HCT116 (cell line): ENCODE measurements around the gene FKBP6. TPM values are rescaled to one million over a fixed set of nuclear protein-coding genes. Genes with fewer than 3 reads are reported as not detected.
"Not testable (repeated sequence)": the region's sequence is repeated elsewhere in the genome, so short reads cannot be mapped to it uniquely, and the experiment has no call there.

Experiments used
- ATAC-seq: fragments of 200-7000 bp; cut with Tn5 transposase; 2 replicates; pipeline ENCODE4 v1.9.1; 2020; ENCODE audit warnings: mild to moderate bottlenecking, moderate library complexity
- BruUV-seq: library from RNA; stranded (reverse); fragments of 400-500 nt; replicated peaks from 2 replicates; lab custom pipeline; 2021; lab: Mats Ljungman, UMichigan
- CTCF ChIA-PET: fragments of 300-600 bp; sonication (Branson Sonifier 250); formaldehyde crosslinking; loops from one replicate; lab custom pipeline; 2021; ENCODE audit warnings: antibody characterized with exemption; lab: Charles Lee
- POLR2A ChIA-PET: fragments of 300-600, 350-600 bp; sonication (Branson Sonifier 250); formaldehyde crosslinking; loops from one replicate; lab custom pipeline; 2021; ENCODE audit warnings: antibody characterized with exemption; lab: Charles Lee
- RAD21 ChIA-PET, 2 experiments: fragments of 300-600 bp; sonication (Branson Sonifier 250); formaldehyde crosslinking; loops; one replicate each; lab custom pipeline; 2023; ENCODE audit warnings: low total read pairs in 2 of 2; ENCODE audit not compliant: uncharacterized antibody in 2 of 2, unreplicated experiment in 2 of 2, low non-redundant PET in 1 of 2; lab: Charles Lee
- DNase-seq: peaks from one replicate; pipeline ENCODE4 v3.0.0-alpha.2; 2010; ENCODE audit warnings: low read depth, low spot score
- H2AFZ ChIP-seq: fragments of 200-600 bp; shearing (Covaris generic), sonication (generic); 2 replicates; pipeline ENCODE4 v1.6.1; 2017; ENCODE audit warnings: low read depth, mixed run types, mixed read lengths, antibody characterized with exemption, low read length; ENCODE audit not compliant: poor library complexity, severe bottlenecking
- H3K27ac ChIP-seq: 2 replicates; pipeline ENCODE4 v1.5.1; 2012; ENCODE audit warnings: low read depth, low read length
- H3K27me3 ChIP-seq: fragments of 200-600 bp; sonication (generic); 2 replicates; pipeline ENCODE4 v1.6.1; 2016; ENCODE audit warnings: mixed run types, low read length, mixed read lengths; ENCODE audit not compliant: insufficient read depth
- H3K36me3 ChIP-seq, 2 experiments: fragments of 200-500 bp in 1 of 2; fragments of 200-600 bp in 1 of 2; sonication (Bioruptor generic) in 1 of 2; sonication (generic) in 1 of 2; 2 replicates each; pipeline versions ENCODE4 v1.5.1 to v1.6.1; 2014 to 2016; ENCODE audit warnings: low read length in 2 of 2, inconsistent platforms in 1 of 2, mixed read lengths in 1 of 2, mixed run types in 1 of 2; ENCODE audit not compliant: insufficient read depth in 2 of 2, control insufficient read depth in 1 of 2
- H3K4me1 ChIP-seq, 2 experiments: fragments of 200-600 bp in 1 of 2; sonication (generic) in 1 of 2; 2 replicates each; pipeline versions ENCODE4 v1.5.1 to v1.6.1; 2012 to 2017; ENCODE audit warnings: low read length in 2 of 2, inconsistent platforms in 1 of 2, mild to moderate bottlenecking in 1 of 2, mixed read lengths in 1 of 2, mixed run types in 1 of 2, moderate library complexity in 1 of 2; ENCODE audit not compliant: insufficient read depth in 2 of 2, control insufficient read depth in 1 of 2
- H3K4me2 ChIP-seq: fragments of 200-600 bp; sonication (generic); 2 replicates; pipeline ENCODE4 v1.6.1; 2017; ENCODE audit warnings: mixed run types, low read length, mixed read lengths
- H3K4me3 ChIP-seq, 2 experiments: fragments of 200-600 bp in 1 of 2; sonication (generic) in 1 of 2; replicated peaks in 1 of 2; 2 replicates each; pipeline ENCODE4 v1.5.1; 2011 to 2016; ENCODE audit warnings: low read length in 2 of 2, control low read depth in 1 of 2, low read depth in 1 of 2, mild to moderate bottlenecking in 1 of 2, mixed read lengths in 1 of 2, mixed run types in 1 of 2
- H3K79me2 ChIP-seq: fragments of 200-600 bp; sonication (generic); 2 replicates; pipeline ENCODE4 v1.6.1; 2017; ENCODE audit warnings: mild to moderate bottlenecking, mixed run types, low read length, moderate library complexity, mixed read lengths; ENCODE audit not compliant: insufficient read depth
- H3K9ac ChIP-seq: fragments of 200-600 bp; sonication (generic); 2 replicates; pipeline ENCODE4 v1.6.1; 2016; ENCODE audit warnings: low read length, mixed read lengths
- H3K9me2 ChIP-seq: fragments of 200-600 bp; sonication (generic), shearing (Covaris generic); 2 replicates; pipeline ENCODE4 v1.6.1; 2017; ENCODE audit warnings: mixed run types, mild to moderate bottlenecking, moderate library complexity; ENCODE audit not compliant: insufficient read depth
- H3K9me3 ChIP-seq, 2 experiments: fragments of 200-500 bp in 1 of 2; fragments of 200-600 bp in 1 of 2; sonication (Bioruptor generic) in 1 of 2; sonication (generic) in 1 of 2; 2 replicates each; pipeline ENCODE4 v1.6.1; 2014 to 2017; ENCODE audit warnings: low read length in 2 of 2, mixed read lengths in 2 of 2, inconsistent platforms in 1 of 2, low read depth in 1 of 2, mild to moderate bottlenecking in 1 of 2, mixed run types in 1 of 2, moderate library complexity in 1 of 2; ENCODE audit not compliant: control insufficient read depth in 1 of 2, insufficient read depth in 1 of 2
- H4K20me1 ChIP-seq: fragments of 200-600 bp; sonication (generic), shearing (Covaris generic); 2 replicates; pipeline ENCODE4 v1.6.1; 2017; ENCODE audit warnings: mixed run types, mild to moderate bottlenecking, moderate library complexity; ENCODE audit not compliant: insufficient read depth
- ATF3 ChIP-seq: IDR thresholded peaks from 2 replicates; pipeline ENCODE4 v1.6.1; 2012
- CBX3 ChIP-seq: IDR thresholded peaks from 2 replicates; pipeline ENCODE4 v1.6.1; 2012; ENCODE audit warnings: low read depth
- CEBPB ChIP-seq: IDR thresholded peaks from 2 replicates; pipeline ENCODE4 v1.6.1; 2012; ENCODE audit warnings: low read depth
- EGR1 ChIP-seq: IDR thresholded peaks from 2 replicates; pipeline ENCODE4 v1.6.1; 2012; ENCODE audit warnings: low read depth
- ELF1 ChIP-seq: IDR thresholded peaks from 2 replicates; pipeline ENCODE4 v1.6.1; 2012; ENCODE audit warnings: low read depth, borderline replicate concordance
- FOSL1 ChIP-seq: IDR thresholded peaks from 2 replicates; pipeline ENCODE4 v1.6.1; 2012; ENCODE audit warnings: low read depth
- POLR2AphosphoS5 ChIP-seq: IDR thresholded peaks from 2 replicates; pipeline ENCODE4 v1.6.1; 2011; ENCODE audit warnings: mild to moderate bottlenecking, low read depth, low read length, moderate library complexity
- SP1 ChIP-seq: IDR thresholded peaks from 2 replicates; pipeline ENCODE4 v1.6.1; 2012; ENCODE audit warnings: low read depth
- TCF7L2 ChIP-seq: IDR thresholded peaks from 2 replicates; pipeline ENCODE4 v1.7.0; 2011; ENCODE audit warnings: borderline replicate concordance, inconsistent platforms; ENCODE audit not compliant: insufficient read depth, insufficient read length; ENCODE audit errors: extremely low read depth
- ZBTB33 ChIP-seq: IDR thresholded peaks from 2 replicates; pipeline ENCODE4 v1.6.1; 2011; ENCODE audit warnings: mild to moderate bottlenecking, low read length, moderate library complexity; ENCODE audit not compliant: insufficient replicate concordance; ENCODE audit errors: extremely low read depth
- ZFX ChIP-seq: fragments of 450-650 bp; IDR thresholded peaks from 2 replicates; pipeline ENCODE4 v1.6.1; 2017
- ZNF274 ChIP-seq: fragments of 200-500 bp; sonication (Bioruptor generic); IDR thresholded peaks from 2 replicates; pipeline ENCODE4 v1.6.1; 2014; ENCODE audit warnings: mild to moderate bottlenecking, low read depth, low read length, inconsistent platforms
- intact Hi-C: fragments of 100-400 bp; cut with micrococcal nuclease; formaldehyde crosslinking; loops from 2 replicates; pipeline ENCODE4 v1.10.0; 2022
- total RNA-seq: library from RNA; stranded (reverse); gene quantifications from one replicate; pipeline ENCODE4 v1.2.1, GENCODE V29; 2021; ENCODE audit not compliant: unreplicated experiment
- TF ChIP-seq, protein P1 (sequence below): IDR thresholded peaks from 2 replicates; pipeline ENCODE4 v1.6.1; 2012

Gene FKBP6
- total RNA-seq, 1 experiment from 2014 or later = not detected

- Histone ChIP-seq H3K9me3 (no peaks in the 10 kb centered on the region), H4K20me1 (no peaks in the 10 kb centered on the region), H3K27me3 (no peaks in the 10 kb centered on the region), H2AFZ (no peak overlapping the region), H3K9ac (no peak overlapping the region), H3K36me3 (no peaks in the 10 kb centered on the region), H3K79me2 (no peaks in the 10 kb centered on the region), H3K4me3 (no peak overlapping the region), H3K4me1 (no peaks in the 10 kb centered on the region), H3K9me2 (no peaks in the 10 kb centered on the region), H3K27ac (no peak overlapping the region), H3K4me2 (no peak overlapping the region)
- CTCF ChIA-PET = no interaction called here
- RAD21 ChIA-PET = no interaction called here
- no peak for DNase-seq
- POLR2A ChIA-PET = no interaction called here
- TF ChIP-seq ELF1 (no peak), ZNF274 (no peak), POLR2AphosphoS5 (no peak), CEBPB (no peak), ZFX (no peak), SP1 (no peak), FOSL1 (no peak), EGR1 (no peak), TCF7L2 (no peak), CBX3 (no peak), ZBTB33 (no peak), ATF3 (no peak)
- TF ChIP-seq, protein P1, sequence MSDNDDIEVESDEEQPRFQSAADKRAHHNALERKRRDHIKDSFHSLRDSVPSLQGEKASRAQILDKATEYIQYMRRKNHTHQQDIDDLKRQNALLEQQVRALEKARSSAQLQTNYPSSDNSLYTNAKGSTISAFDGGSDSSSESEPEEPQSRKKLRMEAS = no peak
- ATAC-seq = no peak
- intact Hi-C loops = no loop called here
- BruUV-seq = no TSS peak
Measured at GRCh38 chr7:73376671-73377412, 48.9 kb downstream of the FKBP6 start.

DNA sequence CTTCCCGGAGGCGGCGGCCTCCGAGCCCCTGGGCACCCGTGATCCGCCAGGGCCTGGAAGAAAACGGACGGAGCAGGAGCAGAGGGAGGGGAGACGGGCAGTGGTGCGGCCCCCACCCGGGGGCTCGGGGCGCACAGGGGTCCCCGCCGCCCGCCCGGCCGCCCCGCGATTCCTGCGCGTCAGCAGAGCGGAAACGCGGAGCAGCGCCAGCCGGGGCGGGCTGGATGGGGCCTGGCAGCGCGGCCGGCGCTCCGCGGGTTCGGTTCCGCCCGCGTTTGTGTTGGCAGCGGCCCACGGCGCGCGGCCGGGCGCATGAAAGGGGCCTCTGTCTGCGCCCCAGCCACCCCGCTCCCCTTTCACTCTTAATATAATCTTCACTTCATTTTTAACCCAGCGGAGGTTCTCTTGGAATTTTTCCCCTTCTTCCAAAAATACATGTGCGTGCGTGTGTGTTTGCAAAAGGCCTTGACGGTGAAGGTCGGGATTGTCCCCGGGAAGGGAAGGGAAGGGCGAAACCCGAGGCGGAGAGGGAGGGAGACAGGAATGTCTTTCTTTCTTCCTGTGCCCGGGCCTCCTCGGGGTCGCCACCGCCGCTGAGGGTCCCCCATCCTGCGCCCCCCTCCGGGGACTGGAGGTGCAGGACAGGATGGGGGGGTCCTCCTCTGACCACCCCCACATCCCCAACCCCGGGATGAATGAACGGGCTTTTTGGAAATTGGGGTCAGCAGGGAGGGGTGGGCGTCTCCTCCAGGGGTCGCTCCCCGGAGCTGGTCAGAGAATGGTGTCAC lies 49.6 kb downstream of the FKBP6 start:
- H3K9me2 ChIP-seq, H4K20me1 ChIP-seq, H3K9ac ChIP-seq, H3K4me1 ChIP-seq, H3K4me3 ChIP-seq, POLR2A ChIA-PET, H3K9me3 ChIP-seq, H3K4me2 ChIP-seq, ATAC-seq, H3K36me3 ChIP-seq, DNase-seq, H3K27ac ChIP-seq, H2AFZ ChIP-seq, BruUV-seq, intact Hi-C loops, H3K27me3 ChIP-seq, CTCF ChIA-PET, RAD21 ChIA-PET, H3K79me2 ChIP-seq: not testable (repeated sequence)
